Endometrium (tissue), 2 donors: ENCODE measurements around the gene PSMD12.
"Not testable (repeated sequence)": the region's sequence is repeated elsewhere in the genome, so short reads cannot be mapped to it uniquely, and the experiment has no call there.

Experiments used
- FAIRE-seq: peaks from 2 replicates; lab custom pipeline; 2012; peaks lifted over from hg19 to GRCh38; lab: Jason Lieb, UNC
- donor health status: control.
- donor health status: control.

The PSMD12 gene

DNA sequence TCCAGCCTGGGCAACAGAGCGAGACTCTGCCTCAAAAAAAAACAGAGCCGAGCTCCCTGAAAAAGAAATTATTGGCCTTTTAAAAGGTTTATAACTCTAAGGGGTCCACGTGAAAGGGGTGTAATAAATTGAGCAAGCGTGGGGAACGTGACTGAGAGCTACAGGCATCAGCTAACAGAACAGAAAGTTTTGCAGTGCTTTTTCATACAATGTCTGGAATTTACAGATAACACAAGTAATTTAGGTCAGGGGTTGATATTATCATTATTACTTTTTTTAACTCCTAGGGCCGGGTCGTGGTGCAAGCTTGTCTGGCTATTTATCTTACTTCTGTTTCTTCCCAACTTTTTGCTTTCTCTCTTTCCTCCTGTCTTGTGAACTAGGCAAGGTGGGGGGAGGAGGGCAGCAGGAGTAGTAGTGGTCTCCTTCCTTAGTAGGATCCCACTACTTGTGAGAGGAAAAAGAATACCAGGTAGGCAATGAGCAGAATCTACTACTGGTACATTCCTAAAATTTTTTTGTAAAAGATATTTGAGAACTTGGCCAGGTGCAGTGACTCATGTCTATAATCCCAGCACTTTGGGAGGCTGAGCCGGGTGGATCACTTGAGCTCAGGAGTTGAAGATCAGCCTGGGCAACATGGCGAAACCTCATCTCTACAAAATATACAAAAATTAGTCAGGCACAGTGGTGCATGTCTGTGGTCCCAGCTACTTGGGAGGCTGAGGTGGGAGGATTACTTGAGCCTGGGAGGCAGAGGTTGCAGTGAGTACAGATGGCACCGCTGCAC is 60.7 kb downstream of the PSMD12 start:
- not testable (repeated sequence) for FAIRE-seq

DNA sequence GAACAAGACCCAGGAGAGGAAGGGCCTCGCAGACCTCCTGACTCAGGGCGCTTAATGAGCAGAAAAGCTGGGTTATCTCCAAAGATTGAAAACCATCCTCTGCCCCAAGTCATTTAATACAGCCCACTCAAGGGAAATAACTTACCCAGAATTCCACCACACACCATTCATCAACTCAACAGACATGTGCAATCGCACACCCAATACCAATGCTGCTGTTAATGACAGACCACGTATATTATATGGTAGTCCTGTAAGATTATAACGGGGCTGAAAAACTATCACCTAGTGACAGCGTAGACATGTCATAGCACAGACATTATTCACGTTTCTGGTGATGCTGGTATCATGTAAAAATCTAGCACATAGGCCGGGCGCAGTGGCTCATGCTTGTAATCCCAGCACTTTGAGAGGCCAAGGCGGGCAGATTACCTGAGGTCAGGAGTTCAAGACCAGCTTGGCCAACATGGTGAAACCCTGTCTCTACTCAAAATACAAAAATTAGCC is 68.9 kb downstream of the PSMD12 start:
- FAIRE-seq = no peak

DNA sequence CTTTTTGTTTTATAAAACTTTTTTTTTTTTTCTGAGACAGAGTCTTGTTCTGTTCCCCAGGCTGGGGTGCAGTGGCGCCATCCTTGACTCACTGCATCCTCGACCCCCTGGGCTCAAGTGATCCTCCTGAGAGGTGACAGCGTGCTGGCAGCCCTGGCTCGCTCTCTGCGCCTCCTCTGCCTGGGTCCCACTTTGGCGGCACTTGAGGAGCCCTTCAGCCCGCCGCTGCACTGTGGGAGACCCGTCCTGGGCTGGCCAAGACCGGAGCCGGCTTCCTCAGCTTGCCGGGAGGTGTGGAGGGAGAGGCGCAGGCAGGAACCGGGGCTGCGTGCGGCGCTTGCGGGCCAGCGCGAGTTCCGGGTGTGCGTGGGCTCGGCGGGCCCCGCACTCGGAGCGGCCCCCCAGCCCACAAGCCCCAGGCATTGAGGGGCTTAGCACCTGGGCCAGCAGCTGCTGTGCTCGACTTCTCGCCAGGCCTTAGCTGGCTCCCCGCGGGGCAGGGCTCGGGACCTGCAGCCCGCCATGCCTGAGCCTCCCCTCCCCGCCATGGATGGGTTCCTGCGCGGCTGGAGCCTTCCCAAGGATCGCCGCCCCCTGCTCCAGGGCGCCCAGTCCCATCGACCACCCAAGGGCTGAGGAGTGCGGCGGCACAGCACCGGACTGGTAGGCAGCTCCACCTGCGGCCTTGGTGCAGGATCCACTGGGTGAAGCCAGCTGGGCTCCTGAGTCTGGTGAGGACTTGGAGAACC is 71.8 kb downstream of the PSMD12 start:
- no peak for FAIRE-seq

DNA sequence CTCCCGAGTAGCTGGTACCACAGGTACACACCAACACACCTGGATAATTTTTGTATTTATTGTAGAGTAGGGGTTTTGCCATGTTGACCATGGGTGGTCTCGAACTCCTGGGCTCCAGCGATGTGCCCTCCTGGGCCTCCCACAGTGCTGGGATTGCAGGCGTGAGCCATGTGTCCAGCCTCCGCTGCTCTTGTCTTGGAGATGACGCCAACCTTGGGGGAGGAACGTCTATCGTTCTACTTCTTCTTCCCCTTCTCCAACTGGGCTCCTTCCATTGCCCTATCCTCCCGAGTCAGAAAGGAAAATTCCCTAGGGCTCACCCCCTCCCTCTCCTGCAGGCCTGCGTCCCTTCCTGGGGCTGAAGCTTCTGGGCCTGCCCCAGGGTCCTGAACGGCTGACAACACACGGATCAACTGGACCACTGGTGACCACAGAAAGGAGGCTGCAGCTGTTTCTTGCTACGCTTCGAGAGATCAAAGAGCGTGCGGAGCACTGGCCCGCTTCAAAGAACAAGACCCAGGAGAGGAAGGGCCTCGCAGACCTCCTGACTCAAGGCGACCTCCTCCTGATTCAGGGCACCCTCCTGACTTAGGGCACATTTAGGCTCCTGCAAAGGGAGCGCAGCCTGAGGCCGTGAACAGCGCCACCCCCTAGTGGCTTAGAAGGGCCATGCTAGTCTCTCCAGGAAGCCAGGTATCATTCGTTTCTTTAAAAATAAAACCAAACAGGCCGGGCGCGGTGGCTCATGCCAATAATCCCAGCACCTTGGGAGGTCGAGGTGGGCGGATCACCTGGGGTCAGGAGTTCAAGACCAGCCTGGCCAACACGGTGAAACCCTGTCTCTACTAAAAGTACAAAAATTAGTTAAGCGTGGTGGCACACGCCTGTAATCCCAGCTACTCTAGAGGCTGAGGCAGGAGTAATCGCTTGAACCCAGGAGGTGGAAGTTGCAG is 72.8 kb downstream of the PSMD12 start:
- no peak for FAIRE-seq

DNA sequence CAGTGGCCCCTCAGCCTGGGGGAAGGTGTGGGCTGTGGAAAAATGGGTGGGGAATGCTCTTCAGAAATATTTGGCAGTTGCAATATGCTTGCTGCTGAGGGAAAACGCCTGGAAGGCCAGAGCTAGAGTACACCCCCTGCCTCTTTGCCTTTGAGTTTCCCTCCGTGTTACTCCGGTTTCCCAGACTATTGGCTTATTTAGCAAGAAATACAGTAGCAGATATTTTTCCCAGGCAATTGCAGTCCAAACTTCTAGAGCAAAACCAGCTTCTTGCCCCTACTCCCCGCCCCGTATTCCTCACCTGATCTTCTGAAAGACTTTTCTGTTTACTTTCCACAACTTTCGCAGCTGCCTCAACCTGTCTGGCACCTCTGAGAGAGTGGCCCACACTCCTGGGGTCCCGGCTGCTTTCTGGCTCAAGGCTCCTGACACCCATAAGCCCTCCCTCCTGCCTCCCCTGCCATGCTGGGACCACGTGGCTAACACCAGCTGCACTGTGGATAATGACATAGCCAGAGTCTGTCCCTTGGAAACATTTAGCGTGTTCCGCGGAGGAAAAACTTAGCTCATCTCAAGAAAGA is 75.6 kb downstream of the PSMD12 start:
- FAIRE-seq = no peak

DNA sequence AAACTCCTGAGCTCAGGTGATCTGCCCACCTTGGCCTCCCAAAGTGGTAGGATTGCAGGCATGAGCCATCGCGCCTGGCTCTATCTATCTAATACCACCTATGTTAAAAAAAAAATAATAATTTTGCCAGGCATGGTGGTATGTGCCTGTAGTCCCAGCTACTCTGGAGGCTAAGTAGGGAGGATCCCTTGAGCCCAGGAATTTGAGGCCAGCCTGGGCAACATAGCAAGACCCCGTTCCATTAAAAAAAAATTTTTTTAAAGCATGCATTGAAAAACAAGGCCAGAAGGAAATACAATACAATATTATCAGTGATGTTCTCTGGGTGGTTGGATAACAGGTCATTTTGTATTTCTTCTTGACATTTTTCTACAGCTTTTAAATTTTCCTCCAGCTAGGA is 76.1 kb downstream of the PSMD12 start:
- no peak for FAIRE-seq

DNA sequence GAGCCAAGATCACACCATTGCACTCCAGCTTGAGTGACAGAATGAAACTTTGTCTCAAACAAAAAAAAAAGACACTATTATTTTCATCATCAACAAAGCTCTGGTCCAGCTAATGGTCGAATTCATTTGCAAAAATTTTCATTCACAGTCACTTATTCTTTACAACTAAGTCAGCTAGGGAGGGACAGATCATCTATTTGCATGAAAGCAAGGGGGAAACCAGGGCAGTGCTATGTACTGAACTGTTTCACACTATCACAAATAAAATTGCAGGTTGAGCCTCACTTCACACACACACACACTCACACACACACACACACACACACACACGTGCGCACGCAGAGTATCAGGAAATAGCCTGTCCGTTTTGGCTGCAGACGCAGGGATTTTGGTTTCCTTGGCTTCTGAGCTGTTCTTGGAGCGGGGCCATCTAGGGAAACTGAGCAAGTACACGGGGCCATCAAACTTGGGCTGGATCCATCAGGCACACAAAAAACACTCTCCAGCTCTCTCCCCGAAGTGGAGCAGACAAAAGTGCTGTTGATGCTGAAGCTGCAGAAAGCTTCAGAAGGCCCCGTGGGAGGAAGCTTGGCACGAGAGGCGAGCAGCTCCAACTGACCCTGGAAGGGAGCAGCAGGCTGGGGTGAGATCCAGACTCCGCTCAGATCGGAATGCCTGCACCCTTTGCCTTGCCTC is 77.0 kb downstream of the PSMD12 start:
- no peak for FAIRE-seq
